Stimulated activated naive CD8-positive, alpha-beta T cell treated with anti-CD3 and anti-CD28 coated beads, Interleukin-15, Interleukin-2, amounts not matched to agents 100 ng/mL and 50 ng/mL, for 24 hours (primary cell): Measurements from ENCODE around the gene ATG101.
"Not testable (repeated sequence)": the region's sequence is repeated elsewhere in the genome, so short reads cannot be mapped to it uniquely, and the experiment has no call there.

Experiments
- H3K27ac Mint-ChIP-seq: one replicate; pipeline ENCODE4 v1.8.0; 2021; ENCODE audit warnings: mild to moderate bottlenecking, mixed read lengths
- H3K27me3 Mint-ChIP-seq: one replicate; pipeline ENCODE4 v1.8.0; 2021; ENCODE audit warnings: mixed read lengths
- H3K36me3 Mint-ChIP-seq: one replicate; pipeline ENCODE4 v1.8.0; 2021; ENCODE audit warnings: low read depth, mixed read lengths
- H3K4me1 Mint-ChIP-seq: one replicate; pipeline ENCODE4 v1.8.0; 2021; ENCODE audit warnings: low read depth, mixed read lengths
- H3K4me3 Mint-ChIP-seq: one replicate; pipeline ENCODE4 v1.8.0; 2021; ENCODE audit warnings: mild to moderate bottlenecking, mixed read lengths
- H3K9me3 Mint-ChIP-seq: one replicate; pipeline ENCODE4 v1.8.0; 2021; ENCODE audit warnings: mixed read lengths

ATG101 gene

DNA sequence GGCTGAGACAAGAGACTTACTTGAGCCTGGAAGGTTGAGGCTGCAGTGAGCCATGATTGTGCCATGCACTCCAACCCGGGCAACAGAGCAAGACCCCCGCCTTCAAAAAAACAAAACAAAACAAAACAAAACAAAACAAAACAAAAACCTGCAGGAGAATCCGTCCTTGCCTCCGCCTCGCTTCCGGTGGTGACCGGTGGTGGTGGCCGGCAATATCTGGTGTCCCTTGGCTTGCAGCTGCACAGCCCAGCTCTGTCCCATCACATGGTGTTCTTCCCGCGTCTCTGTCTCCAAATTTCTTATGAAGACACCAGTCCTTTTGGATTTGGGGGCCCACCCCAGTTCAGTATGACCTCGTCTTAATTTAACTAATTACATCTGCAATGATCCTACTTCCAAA lies 19.7 kb downstream of the ATG101 start:
- no peak overlapping the region for H3K27ac Mint-ChIP-seq
- H3K4me1 Mint-ChIP-seq: peaks cover 6% of the 10 kb centered on the region
- H3K4me3 Mint-ChIP-seq: no peak overlapping the region
- no peaks in the 10 kb centered on the region for H3K36me3 Mint-ChIP-seq
- H3K9me3 Mint-ChIP-seq: no peaks in the 10 kb centered on the region
- peaks cover 44% of the 10 kb centered on the region for H3K27me3 Mint-ChIP-seq

DNA sequence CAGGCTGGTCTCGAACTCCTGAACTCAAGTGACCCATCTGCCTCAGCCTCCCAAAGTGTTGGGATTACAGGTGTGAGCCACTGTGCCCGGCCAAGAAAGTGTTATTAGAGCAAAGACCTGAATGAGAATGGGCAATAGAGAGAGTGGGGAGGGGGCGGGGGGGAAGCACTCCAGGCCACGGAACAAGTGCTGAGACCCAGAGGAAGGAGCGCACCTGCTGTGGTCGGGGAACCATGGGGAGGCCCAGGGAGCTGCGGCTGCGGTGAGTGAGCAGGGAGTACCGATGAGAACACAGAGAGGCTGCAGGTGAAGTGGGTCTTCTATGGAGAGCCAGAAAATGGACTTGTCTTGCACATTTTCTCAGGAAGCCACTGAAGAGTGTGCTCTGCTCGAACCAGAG lies 20.5 kb downstream of the ATG101 start:
- H3K27me3 Mint-ChIP-seq: peaks cover 46% of the 10 kb centered on the region
- H3K9me3 Mint-ChIP-seq: no peaks in the 10 kb centered on the region
- no peak overlapping the region for H3K27ac Mint-ChIP-seq
- H3K4me1 Mint-ChIP-seq: peaks cover 6% of the 10 kb centered on the region
- H3K36me3 Mint-ChIP-seq: no peaks in the 10 kb centered on the region
- no peak overlapping the region for H3K4me3 Mint-ChIP-seq

DNA sequence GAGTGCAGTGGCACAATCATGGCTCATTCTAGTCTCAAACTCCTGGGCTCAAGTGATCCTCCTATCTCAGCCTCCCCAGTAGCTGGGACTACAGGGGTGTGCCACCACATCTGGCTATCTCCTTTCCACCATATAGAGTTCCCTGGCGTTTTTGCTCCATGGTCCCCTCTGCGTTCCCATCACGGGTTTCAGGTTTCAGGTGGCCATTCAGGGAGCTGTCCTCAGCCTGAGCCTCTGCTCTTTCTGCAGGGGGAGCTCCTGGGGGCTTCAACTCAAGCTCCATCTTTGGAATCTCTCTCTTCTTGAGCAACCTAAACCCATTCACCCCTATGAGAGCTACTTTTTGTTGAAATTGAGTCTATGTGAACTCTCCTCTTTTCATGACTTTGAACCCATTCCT lies 21.3 kb downstream of the ATG101 start:
- Mint-ChIP-seq H3K4me1 (peaks cover 6% of the 10 kb centered on the region), H3K36me3 (no peaks in the 10 kb centered on the region), H3K9me3 (no peaks in the 10 kb centered on the region), H3K27ac (no peak overlapping the region), H3K4me3 (no peak overlapping the region), H3K27me3 (peaks cover 46% of the 10 kb centered on the region)

DNA sequence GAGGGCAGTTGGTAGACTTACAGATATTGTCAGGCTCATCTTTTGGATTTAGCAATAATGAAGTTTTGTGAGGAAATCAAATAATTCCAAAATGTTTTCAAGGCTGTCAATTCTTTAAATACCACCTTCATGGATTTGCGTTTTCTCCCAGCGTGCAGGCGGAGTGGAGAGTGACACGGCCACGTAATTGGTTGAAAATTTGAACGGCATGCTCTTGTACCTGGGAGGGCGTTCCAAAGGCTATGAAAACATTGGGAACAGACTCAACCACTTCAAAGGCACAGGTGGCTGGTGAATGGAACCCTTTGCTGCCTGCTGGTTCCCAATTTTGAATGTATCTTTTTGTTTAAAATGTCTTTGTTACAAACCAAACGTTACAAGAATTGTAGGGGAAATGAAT lies 22.1 kb downstream of the ATG101 start:
- Mint-ChIP-seq H3K4me3 (no peak overlapping the region), H3K9me3 (no peaks in the 10 kb centered on the region), H3K36me3 (no peaks in the 10 kb centered on the region), H3K27me3 (peaks cover 46% of the 10 kb centered on the region), H3K4me1 (peaks cover 6% of the 10 kb centered on the region), H3K27ac (no peak overlapping the region)

DNA sequence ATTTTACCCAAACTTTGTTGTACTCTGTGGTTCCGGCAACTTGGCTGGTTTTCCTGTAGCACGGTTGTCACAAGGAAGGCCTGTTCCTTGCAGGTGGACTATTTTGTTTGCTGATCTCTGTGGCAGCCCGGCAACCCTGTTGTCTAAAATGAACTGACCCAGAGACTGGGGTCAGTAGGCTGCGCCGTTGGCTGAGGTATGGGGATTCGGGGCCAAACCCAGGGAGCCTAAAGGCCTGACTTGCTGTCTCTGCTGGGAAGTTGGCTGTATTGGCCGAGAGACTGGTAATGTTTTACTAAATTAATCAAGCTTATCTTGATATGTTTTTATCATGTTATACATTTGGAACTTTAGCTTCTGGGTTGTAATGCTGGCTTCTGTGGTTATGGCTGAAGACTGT lies 23.6 kb downstream of the ATG101 start:
- H3K27me3 Mint-ChIP-seq: peaks cover 37% of the 10 kb centered on the region

DNA sequence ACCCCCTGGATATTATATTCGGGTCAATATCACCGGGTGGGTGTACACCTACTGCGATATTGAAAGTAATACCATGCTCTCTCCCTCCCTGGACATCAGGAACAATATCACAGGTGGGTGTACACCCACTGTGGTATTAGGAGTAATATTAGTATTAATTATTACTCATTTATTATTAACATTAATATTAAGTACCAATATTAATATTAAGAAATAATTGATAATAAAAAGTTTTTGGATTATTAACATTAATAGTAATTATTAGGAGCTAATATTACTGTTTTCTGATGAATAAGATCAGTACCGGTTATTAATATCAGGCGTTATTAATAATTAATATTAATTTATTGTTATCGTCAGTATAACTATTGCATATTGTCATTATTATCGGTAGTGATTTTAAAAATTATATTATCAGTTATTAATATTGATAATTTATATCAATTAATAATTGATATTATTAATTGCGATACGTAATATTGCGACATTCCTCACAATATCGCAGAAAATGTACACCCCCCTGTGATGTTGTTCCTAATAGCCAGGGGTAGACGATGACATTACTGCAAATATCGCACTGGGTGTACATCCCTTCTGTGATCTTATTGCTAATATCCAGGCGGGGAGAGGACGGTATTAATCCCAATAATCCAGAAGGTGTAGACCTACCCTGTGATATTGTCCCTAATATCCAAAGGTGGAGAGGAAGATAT lies 26.7 kb downstream of the ATG101 start:
- no peaks in the 10 kb centered on the region for H3K4me1 Mint-ChIP-seq
- H3K27ac Mint-ChIP-seq: no peak overlapping the region
- no peak overlapping the region for H3K4me3 Mint-ChIP-seq
- no peaks in the 10 kb centered on the region for H3K36me3 Mint-ChIP-seq
- H3K9me3 Mint-ChIP-seq: no peaks in the 10 kb centered on the region
- peaks cover 30% of the 10 kb centered on the region for H3K27me3 Mint-ChIP-seq

More for the DNA sequence above, 23.6 kb downstream of the ATG101 start:
- Mint-ChIP-seq H3K9me3 (no peaks in the 10 kb centered on the region), H3K36me3 (no peaks in the 10 kb centered on the region), H3K4me3 (no peak overlapping the region), H3K4me1 (peaks cover 6% of the 10 kb centered on the region), H3K27ac (no peak overlapping the region)

DNA sequence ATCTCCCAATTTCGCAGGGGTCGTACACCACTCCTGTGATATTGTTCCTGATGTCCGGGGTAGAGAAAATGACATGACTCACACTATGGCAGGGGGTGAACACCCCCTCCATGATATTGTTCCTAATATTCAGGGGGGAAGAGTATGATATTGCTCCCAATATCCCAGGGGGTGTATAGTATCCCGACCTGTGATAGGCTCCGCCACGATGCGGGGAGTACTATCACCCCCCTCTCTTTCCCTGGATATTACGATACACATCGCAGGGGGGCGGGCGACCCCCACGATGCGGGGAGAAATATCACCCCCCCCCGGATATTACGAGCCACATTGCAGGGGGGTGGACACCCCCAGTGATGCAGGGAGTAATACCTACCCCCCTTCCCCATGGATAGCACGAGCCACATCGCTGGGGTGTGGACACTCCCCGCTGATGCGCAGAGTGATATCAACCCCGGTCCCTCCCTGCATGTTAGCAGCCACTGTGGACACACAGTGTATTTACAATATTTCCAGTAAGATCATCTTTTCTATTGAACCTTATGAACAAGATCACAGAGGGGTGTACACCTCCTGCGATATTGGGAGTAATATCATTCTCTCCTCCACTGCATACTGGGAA lies 27.4 kb downstream of the ATG101 start:
- peaks cover 30% of the 10 kb centered on the region for H3K27me3 Mint-ChIP-seq

DNA sequence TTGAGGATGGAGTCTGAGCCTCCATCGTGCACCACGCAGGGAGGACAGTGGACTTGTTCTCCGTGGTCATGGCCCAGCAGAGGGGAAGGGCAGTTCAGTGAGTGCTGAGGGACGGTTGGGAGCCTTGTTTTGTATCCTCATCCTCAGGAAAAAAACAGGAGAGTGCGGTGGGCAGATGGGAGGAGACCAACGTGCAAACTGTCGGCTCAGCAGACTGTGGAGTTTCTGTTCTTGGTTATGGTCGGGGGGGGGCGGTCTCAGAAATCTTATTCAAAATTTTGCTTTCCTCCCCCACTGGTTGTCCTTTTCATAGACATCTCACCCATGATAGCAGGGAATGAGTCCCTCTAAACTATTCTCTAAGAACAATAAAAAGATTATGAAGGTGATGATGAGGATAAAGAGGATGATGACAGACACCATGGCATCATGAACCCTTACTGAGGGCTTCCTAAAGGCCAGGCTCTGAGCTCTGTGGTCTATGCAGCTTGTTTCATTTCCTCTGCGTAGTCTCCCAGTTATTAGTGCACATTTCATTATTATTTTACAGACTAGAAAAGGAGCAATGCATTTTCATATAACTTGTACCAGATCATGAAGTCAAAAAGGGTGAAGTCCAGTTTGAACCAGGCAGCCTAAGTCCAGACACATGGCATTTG lies 34.8 kb downstream of the ATG101 start:
- H3K4me3 Mint-ChIP-seq, H3K9me3 Mint-ChIP-seq, H3K4me1 Mint-ChIP-seq, H3K27ac Mint-ChIP-seq, H3K36me3 Mint-ChIP-seq: not testable (repeated sequence)
- H3K27me3 Mint-ChIP-seq: peaks cover 50% of the 10 kb centered on the region

More for the DNA sequence above, 27.4 kb downstream of the ATG101 start:
- H3K4me1 Mint-ChIP-seq: no peaks in the 10 kb centered on the region
- no peaks in the 10 kb centered on the region for H3K9me3 Mint-ChIP-seq
- H3K36me3 Mint-ChIP-seq: no peaks in the 10 kb centered on the region
- H3K27ac Mint-ChIP-seq: no peak overlapping the region
- H3K4me3 Mint-ChIP-seq: no peak overlapping the region

DNA sequence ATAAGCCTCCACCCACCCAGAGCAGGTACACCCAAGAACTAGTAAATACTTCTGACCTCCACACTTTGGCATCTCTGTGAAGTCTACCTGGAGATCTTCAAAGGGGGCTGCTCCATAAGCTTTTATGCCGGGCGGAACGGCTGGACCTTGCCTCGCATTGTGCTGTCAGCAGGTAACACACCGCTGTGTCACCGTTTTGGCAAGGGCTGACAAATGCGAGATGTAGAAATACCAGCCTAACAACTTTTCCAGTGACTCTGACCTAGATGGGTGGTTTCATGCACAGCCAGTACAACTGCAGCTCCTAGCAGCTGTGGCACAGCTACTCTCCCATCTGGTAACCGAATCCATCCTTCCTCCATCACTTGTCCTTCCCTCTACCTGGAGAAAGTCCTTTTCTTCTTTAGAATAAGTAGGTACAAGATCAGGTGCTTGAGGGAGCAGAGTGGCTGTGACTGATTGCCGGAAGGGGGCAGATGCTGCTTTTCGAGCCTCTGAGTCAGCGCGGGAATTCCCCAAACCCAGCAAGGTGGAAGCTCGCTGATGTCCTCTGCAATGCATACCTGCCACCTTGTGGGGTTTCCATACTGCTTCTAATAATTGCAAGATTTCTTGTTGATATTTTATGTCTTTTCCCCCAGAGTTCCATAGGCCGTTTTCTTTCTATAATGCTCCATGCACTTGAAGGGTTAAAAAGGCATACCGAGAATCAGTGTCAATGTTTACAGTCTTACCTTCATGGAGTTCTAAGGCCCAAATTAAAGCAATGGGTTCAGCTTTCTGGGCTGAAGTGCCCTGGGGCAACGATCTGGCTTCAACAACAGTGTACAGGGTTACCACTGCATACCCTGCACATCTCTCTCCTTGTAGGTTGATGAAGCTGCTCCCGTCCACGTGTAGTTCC lies 46.7 kb downstream of the ATG101 start:
- H3K9me3 Mint-ChIP-seq, H3K27ac Mint-ChIP-seq, H3K36me3 Mint-ChIP-seq, H3K4me3 Mint-ChIP-seq, H3K27me3 Mint-ChIP-seq: not testable (repeated sequence)
- H3K4me1 Mint-ChIP-seq: peaks cover 41% of the 10 kb centered on the region

DNA sequence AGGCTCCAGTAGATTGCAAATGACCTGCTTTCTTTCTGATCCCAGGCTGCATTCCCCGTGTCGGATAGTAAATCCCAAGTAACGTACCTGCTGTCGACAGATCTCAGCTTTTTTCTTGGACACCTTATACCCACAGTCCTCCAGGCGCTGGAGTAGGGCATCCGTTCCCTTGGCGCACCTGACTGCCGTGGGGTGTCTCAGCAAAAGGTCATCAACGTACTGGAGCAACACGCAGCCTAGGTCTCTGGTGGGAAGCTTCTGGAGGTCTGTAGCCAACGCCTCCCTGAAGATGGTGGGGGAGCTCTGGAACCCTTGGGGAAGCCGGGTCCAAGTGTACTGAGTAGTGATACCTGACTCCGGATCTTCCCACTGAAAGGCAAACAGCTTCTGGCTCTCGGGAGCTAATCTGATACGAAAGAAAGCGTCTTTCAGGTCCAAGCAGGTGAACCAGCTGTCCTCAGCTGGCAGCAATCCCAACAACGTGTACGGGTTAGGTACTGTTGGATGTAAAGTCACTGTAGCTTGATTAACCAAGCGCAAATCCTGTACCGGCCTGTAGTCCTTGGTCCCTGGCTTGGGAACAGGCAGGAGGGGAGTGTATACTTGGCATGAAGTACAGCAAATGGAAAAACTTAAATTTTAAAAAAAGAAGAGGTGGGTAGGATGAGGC lies 48.2 kb downstream of the ATG101 start:
- H3K4me1 Mint-ChIP-seq: peaks cover 45% of the 10 kb centered on the region
- peaks cover 13% of the 10 kb centered on the region for H3K27me3 Mint-ChIP-seq
- not testable (repeated sequence) for H3K4me3 Mint-ChIP-seq, H3K27ac Mint-ChIP-seq, H3K9me3 Mint-ChIP-seq, H3K36me3 Mint-ChIP-seq

DNA sequence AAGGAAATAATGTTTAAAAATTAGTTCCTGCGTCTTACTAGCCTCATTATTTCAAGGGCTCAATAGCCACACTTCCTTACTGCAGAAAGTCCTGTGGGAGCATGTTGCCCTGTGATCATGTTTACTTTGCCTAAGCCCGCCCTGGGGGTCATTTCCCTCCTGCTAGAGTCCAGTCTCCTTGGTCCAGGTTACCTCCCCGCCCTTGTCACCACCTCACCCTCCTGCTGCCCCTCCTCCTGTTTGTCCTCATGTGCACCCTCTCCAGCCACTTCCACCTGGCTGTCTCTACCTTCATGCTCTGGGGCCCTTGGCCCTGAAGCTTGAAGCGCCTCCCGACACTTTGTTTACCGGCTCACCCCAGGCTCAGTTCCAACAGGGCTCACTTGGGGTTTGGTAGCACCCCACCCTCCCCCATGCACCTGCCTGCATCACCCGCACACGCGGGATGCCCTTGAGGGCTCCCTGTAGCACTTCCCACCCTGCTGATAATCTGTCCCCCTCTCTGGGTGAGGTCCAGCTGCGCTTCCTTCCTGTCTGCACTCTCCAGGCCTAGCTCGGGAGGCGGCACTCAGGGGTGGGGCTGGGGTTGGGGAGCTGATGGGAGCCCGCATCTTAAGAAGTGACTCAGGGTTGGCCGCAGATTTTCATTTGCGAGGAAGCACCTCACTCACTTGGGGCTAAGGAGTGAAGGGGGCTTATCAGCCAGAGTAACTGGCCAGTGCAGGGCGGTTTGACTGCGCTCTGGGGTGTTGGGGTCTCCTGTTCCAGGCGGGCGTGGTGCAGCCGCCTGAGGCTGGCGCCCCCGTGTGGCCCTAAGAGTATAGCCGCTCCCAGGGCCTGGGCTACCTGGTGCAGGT lies 49.8 kb downstream of the ATG101 start:
- no peaks in the 10 kb centered on the region for H3K9me3 Mint-ChIP-seq
- H3K36me3 Mint-ChIP-seq: no peaks in the 10 kb centered on the region
- H3K4me1 Mint-ChIP-seq: peaks cover 45% of the 10 kb centered on the region
- H3K27ac Mint-ChIP-seq: no peak overlapping the region
- H3K4me3 Mint-ChIP-seq: no peak overlapping the region
- H3K27me3 Mint-ChIP-seq: peaks cover 17% of the 10 kb centered on the region

DNA sequence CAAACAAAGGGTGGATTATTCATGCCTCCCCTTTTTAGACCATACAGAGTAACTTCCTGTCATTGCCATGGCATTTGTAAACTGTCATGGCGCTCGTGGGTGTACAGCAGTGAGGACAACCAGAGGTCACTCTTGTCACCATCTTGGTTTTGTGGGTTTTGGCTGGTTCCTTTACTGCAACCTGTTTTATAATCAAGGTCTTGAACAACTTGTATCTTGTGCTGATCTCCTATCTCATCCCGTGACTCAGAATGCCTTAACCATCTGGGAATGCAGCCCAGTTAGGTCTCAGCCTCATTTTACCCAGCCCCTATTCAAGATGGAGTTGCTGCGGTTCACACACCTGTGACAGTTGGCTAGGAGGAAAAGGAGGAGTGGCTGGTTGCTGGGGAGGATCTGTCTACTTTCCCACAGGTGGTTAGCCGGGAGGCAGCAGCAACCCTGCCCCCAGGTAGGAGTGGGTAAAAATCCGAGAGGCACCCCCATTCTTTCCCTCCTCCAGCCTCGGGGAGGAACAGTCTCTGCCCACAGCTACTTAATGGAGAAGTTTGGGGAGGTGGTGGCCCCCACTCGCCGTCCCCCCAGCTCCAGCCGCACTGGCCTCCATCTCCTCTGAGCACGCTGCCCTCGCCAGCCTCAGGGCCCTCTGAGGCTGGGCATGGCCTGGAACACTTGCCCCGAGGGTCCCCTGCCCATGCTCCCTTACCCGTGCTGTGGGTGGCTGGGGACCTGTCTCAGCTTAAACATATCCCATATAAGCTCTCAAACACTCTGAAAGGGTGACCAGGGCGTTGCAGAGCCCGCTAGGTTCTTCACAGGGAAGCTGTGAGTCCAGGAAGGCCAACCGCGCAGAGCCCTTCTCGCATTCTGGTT lies 51.4 kb downstream of the ATG101 start:
- H3K27ac Mint-ChIP-seq: no peak overlapping the region
- H3K36me3 Mint-ChIP-seq: no peaks in the 10 kb centered on the region
- no peaks in the 10 kb centered on the region for H3K9me3 Mint-ChIP-seq
- H3K4me3 Mint-ChIP-seq: no peak overlapping the region
- peaks cover 17% of the 10 kb centered on the region for H3K27me3 Mint-ChIP-seq
- peaks cover 42% of the 10 kb centered on the region for H3K4me1 Mint-ChIP-seq
